ENCODE measurements around the gene TBL1XR1.
"Not testable (repeated sequence)": the region's sequence is repeated elsewhere in the genome, so short reads cannot be mapped to it uniquely, and the experiment has no call there.

TBL1XR1 gene

GRCh38 chr3:177182352-177182751, 14.9 kb downstream of the TBL1XR1 start:
- Mint-ChIP-seq H3K9me3 (peaks cover 0 to 2% of the 10 kb centered on the region in 2 donors), H3K27me3 (no peaks in the 10 kb centered on the region), H3K4me1 (peaks cover 41 to 84% of the 10 kb centered on the region in 2 donors), H3K4me3 (no peak overlapping the region), H3K27ac (no peak overlapping the region), H3K36me3 (peaks cover 27 to 41% of the 10 kb centered on the region in 2 donors)
- DNase-seq: no peak
- no peak for ATAC-seq (replicated peaks)

GRCh38 chr3:177181418-177181817, 15.9 kb downstream of the TBL1XR1 start:
- no peak for DNase-seq
- H3K9me3 Mint-ChIP-seq: peaks cover 0 to 2% of the 10 kb centered on the region in 2 donors
- H3K27ac Mint-ChIP-seq: peak overlapping the region; percentile 77
- no peak for ATAC-seq (replicated peaks)
- no peak overlapping the region for H3K4me3 Mint-ChIP-seq
- H3K36me3 Mint-ChIP-seq: peaks cover 22 to 45% of the 10 kb centered on the region in 2 donors
- H3K27me3 Mint-ChIP-seq: no peaks in the 10 kb centered on the region
- H3K4me1 Mint-ChIP-seq: peaks cover 38 to 75% of the 10 kb centered on the region in 2 donors

GRCh38 chr3:177180506-177180905, 16.8 kb downstream of the TBL1XR1 start:
- peaks cover 37 to 73% of the 10 kb centered on the region in 2 donors for H3K4me1 Mint-ChIP-seq
- ATAC-seq (replicated peaks): no peak

GRCh38 chr3:177179281-177180067, 17.8 kb downstream of the TBL1XR1 start:
- Mint-ChIP-seq H3K27ac (peak overlapping the region; percentile 20), H3K4me3 (peak overlapping the region; percentile 0 to 34), H3K36me3 (peaks cover 17 to 41% of the 10 kb centered on the region in 2 donors), H3K4me1 (peaks cover 37 to 67% of the 10 kb centered on the region in 2 donors), H3K9me3 (peaks cover 0 to 2% of the 10 kb centered on the region in 2 donors), H3K27me3 (no peaks in the 10 kb centered on the region)
- no peak for DNase-seq
- ATAC-seq (replicated peaks): peak; percentile 50 to 52

More at GRCh38 chr3:177180506-177180905, 16.8 kb downstream of the TBL1XR1 start:
- peaks cover 0 to 2% of the 10 kb centered on the region in 2 donors for H3K9me3 Mint-ChIP-seq
- no peaks in the 10 kb centered on the region for H3K27me3 Mint-ChIP-seq
- peak overlapping the region in 1 of 2 donors; percentile 58 for H3K4me3 Mint-ChIP-seq
- H3K36me3 Mint-ChIP-seq: peaks cover 22 to 44% of the 10 kb centered on the region in 2 donors
- no peak for DNase-seq
- peak overlapping the region; percentile 17 for H3K27ac Mint-ChIP-seq

- DNase-seq (no peak), ATAC-seq (replicated peaks) (no peak)
- H3K27me3 Mint-ChIP-seq: no peaks in the 10 kb centered on the region
- peaks cover 43 to 73% of the 10 kb centered on the region in 2 donors for H3K4me1 Mint-ChIP-seq
- peaks cover 25 to 49% of the 10 kb centered on the region in 2 donors for H3K36me3 Mint-ChIP-seq
- no peak overlapping the region for H3K4me3 Mint-ChIP-seq
- peaks cover 0 to 2% of the 10 kb centered on the region in 2 donors for H3K9me3 Mint-ChIP-seq
- peak overlapping the region; percentile 14 for H3K27ac Mint-ChIP-seq
Measured at GRCh38 chr3:177177749-177178221, 19.5 kb downstream of the TBL1XR1 start.

DNA sequence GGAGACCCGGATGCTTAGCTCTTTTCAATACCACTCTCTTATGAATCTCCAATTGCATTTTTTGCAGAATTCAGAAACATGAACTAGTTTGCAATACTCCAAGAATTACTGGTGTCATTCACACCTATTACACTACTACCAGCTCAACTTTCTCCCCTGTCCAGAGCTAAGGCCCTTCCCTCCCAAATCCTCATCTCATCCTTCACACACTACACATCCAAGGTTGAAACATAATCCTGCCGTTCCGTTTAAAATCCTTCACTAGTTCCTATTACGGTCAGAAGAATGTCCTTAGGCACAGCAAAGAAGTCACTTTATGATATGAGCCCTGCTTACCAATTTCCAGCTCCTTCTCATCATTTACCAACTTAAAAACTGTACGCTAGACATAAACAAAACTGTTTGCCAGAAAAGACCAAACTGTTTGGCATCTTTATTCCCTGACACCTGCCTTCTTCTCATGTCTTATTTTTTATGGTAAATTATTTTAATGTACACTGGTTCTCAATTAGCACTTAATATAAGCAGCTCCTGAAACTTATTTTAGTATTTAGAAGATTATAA, 22.6 kb downstream of the TBL1XR1 start:
- Mint-ChIP-seq H3K27me3 (no peaks in the 10 kb centered on the region), H3K9me3 (peaks cover 0 to 3% of the 10 kb centered on the region in 2 donors)

DNA sequence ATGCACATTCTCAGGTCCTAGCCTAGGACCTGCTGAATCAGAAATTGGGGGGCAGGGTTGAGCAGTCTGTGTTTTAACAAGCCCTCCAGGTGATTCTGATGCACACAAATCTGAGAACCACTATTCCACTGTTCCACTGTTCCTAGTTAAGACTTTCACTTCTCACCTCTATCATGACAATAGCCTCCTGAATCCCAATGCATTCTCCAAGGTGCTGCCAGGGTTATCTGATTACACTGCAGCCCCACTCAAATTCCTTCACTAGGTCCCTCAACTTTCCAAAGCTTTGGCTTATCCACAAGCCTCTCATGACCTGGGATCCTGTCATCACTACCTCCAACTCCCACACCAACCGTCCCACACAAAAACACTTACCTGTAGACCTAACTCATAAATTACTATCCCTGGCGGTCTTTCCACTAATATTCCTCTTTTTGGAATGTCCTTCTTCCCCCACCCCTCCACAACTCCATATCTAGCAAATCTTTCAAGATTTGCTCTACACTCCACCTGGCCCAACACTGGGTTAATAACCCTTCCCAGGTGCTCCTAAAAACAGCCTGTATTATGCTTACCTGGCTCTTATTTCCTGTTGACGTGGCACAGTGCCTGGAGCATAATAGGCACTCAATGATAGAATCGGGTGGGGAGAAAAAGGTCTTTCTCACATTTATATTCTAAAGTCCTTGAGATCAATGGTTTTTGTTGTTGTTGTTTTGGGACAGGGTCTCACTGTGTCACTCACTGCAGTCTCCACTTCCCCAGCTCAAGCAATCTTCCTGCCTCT, 27.2 kb downstream of the TBL1XR1 start:
- Mint-ChIP-seq H3K27me3 (no peaks in the 10 kb centered on the region), H3K4me1 (peaks cover 42 to 67% of the 10 kb centered on the region in 2 donors), H3K36me3 (peaks cover 46 to 66% of the 10 kb centered on the region in 2 donors), H3K27ac (peak overlapping the region; percentile 20), H3K4me3 (no peak overlapping the region), H3K9me3 (peaks cover 9 to 16% of the 10 kb centered on the region in 2 donors)
- DNase-seq (no peak), ATAC-seq (replicated peaks) (no peak)

More for the DNA sequence above, 22.6 kb downstream of the TBL1XR1 start:
- peaks cover 33 to 57% of the 10 kb centered on the region in 2 donors for H3K36me3 Mint-ChIP-seq
- ATAC-seq (replicated peaks): no peak
- no peak overlapping the region for H3K4me3 Mint-ChIP-seq
- peaks cover 37 to 64% of the 10 kb centered on the region in 2 donors for H3K4me1 Mint-ChIP-seq
- H3K27ac Mint-ChIP-seq: peak overlapping the region; percentile 45
- DNase-seq: no peak

DNA sequence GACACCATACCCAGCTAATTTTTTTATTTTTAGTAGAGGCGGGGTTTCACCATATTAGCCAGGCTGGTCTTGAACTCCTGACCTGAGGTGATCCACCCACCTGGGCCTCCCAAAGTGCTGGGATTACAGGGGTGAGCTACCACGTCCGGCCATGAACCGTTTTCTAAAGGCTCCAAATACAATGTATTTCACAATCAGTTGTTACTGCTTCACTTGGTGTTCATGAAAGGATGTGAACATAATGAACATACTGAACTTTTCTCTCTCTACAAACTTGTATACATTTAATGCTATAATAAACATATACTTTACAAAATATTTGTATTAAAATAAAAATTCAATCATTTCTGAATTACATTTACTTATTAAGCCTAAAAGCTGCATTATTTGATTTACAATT, 28.9 kb downstream of the TBL1XR1 start:
- ATAC-seq (replicated peaks) (no peak), DNase-seq (no peak)
- H3K27ac Mint-ChIP-seq: no peak overlapping the region
- peaks cover 9 to 16% of the 10 kb centered on the region in 2 donors for H3K9me3 Mint-ChIP-seq
- peaks cover 35 to 65% of the 10 kb centered on the region in 2 donors for H3K4me1 Mint-ChIP-seq
- no peak overlapping the region for H3K4me3 Mint-ChIP-seq
- no peaks in the 10 kb centered on the region for H3K27me3 Mint-ChIP-seq
- peaks cover 55 to 73% of the 10 kb centered on the region in 2 donors for H3K36me3 Mint-ChIP-seq

DNA sequence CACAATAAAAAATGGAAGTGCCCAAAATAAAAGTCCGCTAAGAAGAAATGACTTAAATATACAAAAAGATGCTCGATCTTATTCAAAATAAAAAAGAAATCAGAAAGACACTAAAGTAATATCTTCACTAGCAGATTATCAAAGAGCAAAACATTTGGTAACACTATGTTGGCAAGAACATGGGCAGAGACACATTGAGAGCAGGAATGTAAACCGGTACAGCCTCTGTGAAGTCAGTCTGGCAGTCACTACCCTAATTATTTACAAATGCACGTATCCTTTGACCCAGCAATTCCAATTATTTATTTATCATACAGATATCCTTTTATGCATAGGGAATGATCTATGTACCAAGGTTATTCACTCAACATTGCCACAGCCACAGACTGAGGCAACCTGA, 34.5 kb downstream of the TBL1XR1 start:
- Mint-ChIP-seq H3K9me3 (peaks cover 12 to 20% of the 10 kb centered on the region in 2 donors), H3K4me3 (no peak overlapping the region), H3K27me3 (no peaks in the 10 kb centered on the region), H3K27ac (no peak overlapping the region), H3K36me3 (peaks cover 50 to 66% of the 10 kb centered on the region in 2 donors), H3K4me1 (peaks cover 20 to 56% of the 10 kb centered on the region in 2 donors)
- DNase-seq (no peak), ATAC-seq (replicated peaks) (no peak)

GRCh38 chr3:177161603-177162002, 35.7 kb downstream of the TBL1XR1 start:
- H3K36me3 Mint-ChIP-seq: peaks cover 43 to 62% of the 10 kb centered on the region in 2 donors
- not testable (repeated sequence) for ATAC-seq (replicated peaks); H3K27me3 Mint-ChIP-seq; DNase-seq
- peak overlapping the region; percentile 47 for H3K27ac Mint-ChIP-seq
- peaks cover 10 to 16% of the 10 kb centered on the region in 2 donors for H3K9me3 Mint-ChIP-seq
- peaks cover 19 to 54% of the 10 kb centered on the region in 2 donors for H3K4me1 Mint-ChIP-seq
- peak overlapping the region in 1 of 2 donors; percentile 25 for H3K4me3 Mint-ChIP-seq

- Mint-ChIP-seq H3K4me1 (peaks cover 12 to 47% of the 10 kb centered on the region in 2 donors), H3K9me3 (peaks cover 4 to 7% of the 10 kb centered on the region in 2 donors), H3K27me3 (no peaks in the 10 kb centered on the region), H3K36me3 (peaks cover 22 to 41% of the 10 kb centered on the region in 2 donors), H3K27ac (peak overlapping the region; percentile 65), H3K4me3 (no peak overlapping the region)
- ATAC-seq (replicated peaks) (no peak), DNase-seq (no peak)
Measured at GRCh38 chr3:177158461-177158860, 38.8 kb downstream of the TBL1XR1 start.

DNA sequence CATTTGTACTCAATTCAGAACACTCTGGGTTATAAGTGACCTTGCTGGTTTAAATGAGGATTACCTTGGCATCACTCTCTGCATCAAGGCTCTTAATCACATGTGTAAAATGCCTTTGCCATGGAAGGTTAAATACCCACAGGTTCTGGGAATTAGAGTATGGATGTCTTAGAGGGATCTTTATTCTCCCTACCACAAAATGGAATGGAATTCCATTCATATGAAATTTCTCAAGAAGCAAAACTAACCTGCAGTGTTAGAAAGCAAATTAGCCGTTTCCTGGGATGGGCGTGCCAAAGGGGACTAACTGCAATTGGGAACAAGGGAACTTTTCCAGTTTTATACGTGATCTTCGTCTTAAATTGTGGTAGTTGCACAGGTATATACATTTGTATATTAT, 39.8 kb downstream of the TBL1XR1 start:
- Mint-ChIP-seq H3K4me1 (peaks cover 16 to 50% of the 10 kb centered on the region in 2 donors), H3K36me3 (peaks cover 15 to 35% of the 10 kb centered on the region in 2 donors), H3K27ac (no peak overlapping the region), H3K4me3 (no peak overlapping the region), H3K9me3 (peaks cover 5 to 7% of the 10 kb centered on the region in 2 donors), H3K27me3 (no peaks in the 10 kb centered on the region)
- DNase-seq (no peak), ATAC-seq (replicated peaks) (no peak)

DNA sequence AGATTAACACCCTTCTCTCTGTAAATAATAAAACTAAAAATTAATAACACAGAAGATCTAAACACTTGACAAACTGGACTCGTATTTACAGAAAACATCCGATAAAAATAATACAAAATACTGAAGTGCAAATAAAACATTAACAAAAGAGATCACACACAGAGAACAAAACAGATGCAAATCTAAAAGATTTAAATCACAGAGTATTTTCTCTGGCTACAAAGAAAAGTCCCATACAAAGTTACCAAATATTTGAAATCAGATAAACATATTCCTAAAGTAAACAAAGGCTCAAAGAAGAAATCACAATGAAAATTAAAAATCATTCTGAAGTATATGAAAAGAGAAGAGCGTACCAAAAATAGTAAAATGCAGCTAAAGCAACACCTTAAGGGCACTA, 42.5 kb downstream of the TBL1XR1 start:
- DNase-seq (no peak), ATAC-seq (replicated peaks) (no peak)
- Mint-ChIP-seq H3K27me3 (no peaks in the 10 kb centered on the region), H3K36me3 (peaks cover 1 to 21% of the 10 kb centered on the region in 2 donors), H3K4me1 (peaks cover 24 to 60% of the 10 kb centered on the region in 2 donors), H3K27ac (no peak overlapping the region), H3K4me3 (no peak overlapping the region), H3K9me3 (peaks cover 0 to 1% of the 10 kb centered on the region in 2 donors)

Data from stimulated activated naive B cell treated with anti-CD40 and anti-IgM and Interleukin-4, amounts not matched to agents 10 μg/mL and 1 μg/mL and 100 μg/mL, for 72 hours (primary cell).